Measurements from ENCODE around the gene SPATA13. TPM values are rescaled to one million over a fixed set of nuclear protein-coding genes. Genes with fewer than 3 reads are reported as not detected.

SPATA13 gene
- total and polyA plus RNA-seq, 7 experiments from 2014 or later, result 62.2 to 104 (median 96.2) TPM

DNA sequence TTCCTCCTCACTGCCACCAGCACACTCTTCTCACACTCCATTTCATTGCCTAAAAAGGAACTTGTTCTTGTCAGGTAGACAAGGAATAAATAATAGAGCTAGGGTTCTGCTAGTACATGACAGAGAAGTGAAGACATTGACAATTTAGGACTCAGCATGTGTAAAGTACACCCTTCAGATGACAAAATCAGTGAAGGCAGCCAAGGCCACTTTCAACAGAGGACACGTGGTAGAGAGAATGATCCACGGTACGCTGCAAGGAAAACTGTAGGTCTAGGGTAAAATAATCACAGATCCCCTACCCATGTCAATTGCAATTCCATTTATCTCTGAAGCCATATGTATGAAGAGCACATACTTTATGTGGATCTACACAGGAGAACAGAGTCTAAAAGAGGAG lies 7.2 kb upstream of the SPATA13 start:
- CTCF ChIA-PET, result no interaction called here
- DNase-seq (no peak), ATAC-seq (no peak)
- Mint-ChIP-seq H3K4me1 (peaks cover 0 to 4% (median 0%) of the 10 kb centered on the region in 7 donors), H3K27ac (no peak overlapping the region), H3K4me3 (no peak overlapping the region), H3K9me3 (no peaks in the 10 kb centered on the region), H3K36me3 (no peaks in the 10 kb centered on the region), H3K27me3 (peaks cover 0 to 17% (median 0%) of the 10 kb centered on the region in 5 donors)
- H3K4me3 ChIP-seq (ENCODE audit: low read length), result no peak overlapping the region
- no peaks in the 10 kb centered on the region for H3K9me3 ChIP-seq (ENCODE audit: control insufficient read depth in 2 of 3, low read length in 3 of 3)
- POLR2A ChIA-PET, result interaction anchor here (1.0 kb wide), 1 partner anchor 90 kb away, joined by 3 read pairs; no protein-coding TSS in a partner anchor
- intact Hi-C loops (cut with micrococcal nuclease), result no loop called here
- H3K27me3 ChIP-seq (ENCODE audit: control insufficient read depth in 2 of 2, insufficient read depth in 2 of 2, low read length in 2 of 2), result no peaks in the 10 kb centered on the region
- no peaks in the 10 kb centered on the region for H3K4me1 ChIP-seq (ENCODE audit: control insufficient read depth in 2 of 2, insufficient read depth in 2 of 2, low read length in 2 of 2)
- no peaks in the 10 kb centered on the region for H3K36me3 ChIP-seq (ENCODE audit: control insufficient read depth in 2 of 3, insufficient read depth in 3 of 3, low read length in 3 of 3)
- H3K27ac ChIP-seq (ENCODE audit: low read depth, low read length), result no peak overlapping the region

GRCh38 chr13:24153979-24154701 lies 6.4 kb upstream of the SPATA13 start:
- Histone ChIP-seq H3K27ac (ENCODE audit: low read depth, low read length) (no peak overlapping the region), H3K9me3 (ENCODE audit: control insufficient read depth in 2 of 3, low read length in 3 of 3) (no peaks in the 10 kb centered on the region), H3K4me1 (ENCODE audit: control insufficient read depth in 2 of 2, insufficient read depth in 2 of 2, low read length in 2 of 2) (no peaks in the 10 kb centered on the region), H3K4me3 (ENCODE audit: low read length) (no peak overlapping the region), H3K27me3 (ENCODE audit: control insufficient read depth in 2 of 2, insufficient read depth in 2 of 2, low read length in 2 of 2) (no peaks in the 10 kb centered on the region), H3K36me3 (ENCODE audit: control insufficient read depth in 2 of 3, insufficient read depth in 3 of 3, low read length in 3 of 3) (no peaks in the 10 kb centered on the region)
- ChIA-PET POLR2A (interaction anchor here (1.0 kb wide), 1 partner anchor 91 kb away, joined by 3 read pairs; no protein-coding TSS in a partner anchor), CTCF (no interaction called here)
- peaks cover 0 to 4% (median 0%) of the 10 kb centered on the region in 7 donors for H3K4me1 Mint-ChIP-seq
- ATAC-seq (no peak), DNase-seq (no peak)
- H3K9me3 Mint-ChIP-seq, result no peaks in the 10 kb centered on the region
- H3K27me3 Mint-ChIP-seq, result peaks cover 0 to 20% (median 0%) of the 10 kb centered on the region in 5 donors
- H3K36me3 Mint-ChIP-seq, result no peaks in the 10 kb centered on the region
- H3K4me3 Mint-ChIP-seq, result no peak overlapping the region
- H3K27ac Mint-ChIP-seq, result no peak overlapping the region
- intact Hi-C loops (cut with micrococcal nuclease), result no loop called here

- Histone ChIP-seq H3K4me1 (ENCODE audit: control insufficient read depth in 2 of 2, insufficient read depth in 2 of 2, low read length in 2 of 2) (peaks cover 3 to 9% of the 10 kb centered on the region in 2 donors), H3K27ac (ENCODE audit: low read depth, low read length) (no peak overlapping the region), H3K36me3 (ENCODE audit: control insufficient read depth in 2 of 3, insufficient read depth in 3 of 3, low read length in 3 of 3) (peaks cover 0 to 5% (median 0%) of the 10 kb centered on the region in 3 experiments), H3K27me3 (ENCODE audit: control insufficient read depth in 2 of 2, insufficient read depth in 2 of 2, low read length in 2 of 2) (no peaks in the 10 kb centered on the region), H3K9me3 (ENCODE audit: control insufficient read depth in 2 of 3, low read length in 3 of 3) (no peaks in the 10 kb centered on the region), H3K4me3 (ENCODE audit: low read length) (no peak overlapping the region)
- Mint-ChIP-seq H3K27me3 (peaks cover 5 to 23% (median 9%) of the 10 kb centered on the region in 5 donors), H3K4me3 (no peak overlapping the region), H3K27ac (no peak overlapping the region), H3K4me1 (peaks cover 9 to 19% (median 13%) of the 10 kb centered on the region in 7 donors), H3K9me3 (no peaks in the 10 kb centered on the region), H3K36me3 (no peaks in the 10 kb centered on the region)
- DNase-seq (no peak), ATAC-seq (no peak)
- intact Hi-C loops (cut with micrococcal nuclease), result no loop called here
- ChIA-PET POLR2A (interaction anchor here (1.1 kb wide), 1 partner anchor 309 kb away, joined by 3 read pairs; no protein-coding TSS in a partner anchor), CTCF (no interaction called here)
Measured at GRCh38 chr13:24159357-24159756, 1.2 kb upstream of the SPATA13 start.

- intact Hi-C loops (cut with micrococcal nuclease), result loop anchor here (2.0 to 10.0 kb wide), 8 partner anchors 60 to 1141 kb away; partner anchors contain the start of genes MIPEP (in 1 of the 2) and NUP58 (in 1 of the 2)
- CTCF ChIA-PET, result interaction anchor here (0.8 to 2.0 kb wide), 3 partner anchors 12 to 68 kb away, joined by 3 to 7 read pairs (median 3); no protein-coding TSS in a partner anchor
- H3K27me3 ChIP-seq (ENCODE audit: control insufficient read depth in 2 of 2, insufficient read depth in 2 of 2, low read length in 2 of 2), result no peaks in the 10 kb centered on the region
- H3K4me3 ChIP-seq (ENCODE audit: low read length), result peak overlapping the region; percentile 80
- peak overlapping the region; percentile 55 for H3K27ac ChIP-seq (ENCODE audit: low read depth, low read length)
- H3K36me3 ChIP-seq (ENCODE audit: control insufficient read depth in 2 of 3, insufficient read depth in 3 of 3, low read length in 3 of 3), result peaks cover 0 to 5% (median 0%) of the 10 kb centered on the region in 3 experiments
- ATAC-seq (peak; percentile 47), DNase-seq (peak in 8 of 9 donors; percentile 19 to 54 (median 46))
- Mint-ChIP-seq H3K9me3 (no peaks in the 10 kb centered on the region), H3K27me3 (peaks cover 5 to 23% (median 9%) of the 10 kb centered on the region in 5 donors), H3K27ac (peak overlapping the region in 5 of 9 donors; percentile 24 to 73 (median 36)), H3K4me1 (peaks cover 11 to 21% (median 13%) of the 10 kb centered on the region in 7 donors), H3K4me3 (peak overlapping the region; percentile 79 to 94 (median 88)), H3K36me3 (peaks cover 0 to 6% (median 0%) of the 10 kb centered on the region in 5 donors)
- H3K4me1 ChIP-seq (ENCODE audit: control insufficient read depth in 2 of 2, insufficient read depth in 2 of 2, low read length in 2 of 2), result peaks cover 3 to 9% of the 10 kb centered on the region in 2 donors
- POLR2A ChIA-PET, result interaction anchor here (1.4 kb wide), 1 partner anchor 22 kb away, joined by 4 read pairs; no protein-coding TSS in a partner anchor
- H3K9me3 ChIP-seq (ENCODE audit: control insufficient read depth in 2 of 3, low read length in 3 of 3), result no peaks in the 10 kb centered on the region
Measured at GRCh38 chr13:24161010-24161775, 673 bp downstream of the SPATA13 start.

DNA sequence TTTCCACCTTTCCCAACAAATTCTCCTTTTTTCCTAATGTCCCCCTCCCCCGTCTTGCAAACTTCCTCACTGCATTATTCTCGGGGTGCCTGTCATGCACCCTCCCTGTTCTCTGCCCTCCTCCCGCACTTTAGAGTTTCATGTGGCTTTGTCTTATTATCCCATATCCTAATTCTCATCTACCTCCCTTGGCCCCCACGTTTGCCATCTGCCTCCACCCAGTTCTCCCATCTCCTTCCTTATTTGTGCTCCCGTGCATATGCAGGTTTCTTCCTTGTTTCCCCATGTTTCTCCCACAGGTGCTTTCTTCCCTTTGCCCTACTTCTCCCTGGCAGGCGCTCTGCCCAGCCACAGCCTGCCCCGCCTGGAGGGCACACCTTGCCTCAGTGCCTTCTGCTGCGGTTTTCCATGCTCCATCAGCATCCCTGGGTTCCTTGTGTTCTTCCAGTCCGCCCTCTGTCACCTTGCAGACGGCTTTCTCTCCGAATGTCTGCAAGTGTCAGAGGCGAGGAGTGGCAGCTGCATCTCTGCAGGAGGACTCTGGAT lies 1.5 kb downstream of the SPATA13 start:
- CTCF ChIA-PET, result interaction anchor here (0.8 to 2.0 kb wide), 3 partner anchors 11 to 67 kb away, joined by 3 to 7 read pairs (median 3); no protein-coding TSS in a partner anchor
- H3K4me3 Mint-ChIP-seq, result peak overlapping the region; percentile 79 to 94 (median 88)
- H3K4me1 Mint-ChIP-seq, result peaks cover 11 to 21% (median 13%) of the 10 kb centered on the region in 7 donors
- POLR2A ChIA-PET, result interaction anchor here (1.4 kb wide), 1 partner anchor 21 kb away, joined by 4 read pairs; no protein-coding TSS in a partner anchor
- Histone ChIP-seq H3K27me3 (ENCODE audit: control insufficient read depth in 2 of 2, insufficient read depth in 2 of 2, low read length in 2 of 2) (no peaks in the 10 kb centered on the region), H3K4me3 (ENCODE audit: low read length) (no peak overlapping the region), H3K9me3 (ENCODE audit: control insufficient read depth in 2 of 3, low read length in 3 of 3) (no peaks in the 10 kb centered on the region), H3K27ac (ENCODE audit: low read depth, low read length) (no peak overlapping the region), H3K4me1 (ENCODE audit: control insufficient read depth in 2 of 2, insufficient read depth in 2 of 2, low read length in 2 of 2) (peaks cover 3 to 9% of the 10 kb centered on the region in 2 donors), H3K36me3 (ENCODE audit: control insufficient read depth in 2 of 3, insufficient read depth in 3 of 3, low read length in 3 of 3) (peaks cover 0 to 5% (median 0%) of the 10 kb centered on the region in 3 experiments)
- no peak for DNase-seq
- no peak for ATAC-seq
- peaks cover 0 to 11% (median 0%) of the 10 kb centered on the region in 5 donors for H3K36me3 Mint-ChIP-seq
- no peaks in the 10 kb centered on the region for H3K9me3 Mint-ChIP-seq
- intact Hi-C loops (cut with micrococcal nuclease), result loop anchor here (2.0 to 10.0 kb wide), 8 partner anchors 59 to 1140 kb away; partner anchors contain the start of genes MIPEP (in 1 of the 2) and NUP58 (in 1 of the 2)
- peak overlapping the region in 6 of 9 donors; percentile 6 to 78 (median 33) for H3K27ac Mint-ChIP-seq
- peaks cover 5 to 23% (median 9%) of the 10 kb centered on the region in 5 donors for H3K27me3 Mint-ChIP-seq

DNA sequence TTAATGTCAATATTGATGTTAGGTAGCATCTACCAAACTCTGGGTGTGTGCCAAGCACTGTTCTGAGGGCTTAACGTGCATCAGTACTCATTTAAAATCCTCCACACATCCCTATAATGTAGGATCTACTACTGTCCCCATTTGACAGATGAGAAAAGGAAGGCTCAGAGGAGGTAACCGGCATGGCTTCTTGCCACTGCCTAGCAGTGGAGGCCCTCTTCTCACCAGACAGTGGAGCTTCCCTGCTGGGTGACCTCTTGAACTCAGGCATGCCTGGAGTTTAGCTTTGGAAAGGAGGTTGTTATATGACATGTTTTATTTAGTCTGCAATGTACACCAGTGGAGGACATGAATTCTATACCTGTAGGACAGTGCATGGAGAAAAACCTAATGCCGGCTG lies 2.1 kb downstream of the SPATA13 start:
- Histone ChIP-seq H3K9me3 (ENCODE audit: control insufficient read depth in 2 of 3, low read length in 3 of 3) (no peaks in the 10 kb centered on the region), H3K4me1 (ENCODE audit: control insufficient read depth in 2 of 2, insufficient read depth in 2 of 2, low read length in 2 of 2) (peaks cover 3 to 9% of the 10 kb centered on the region in 2 donors), H3K27ac (ENCODE audit: low read depth, low read length) (no peak overlapping the region), H3K27me3 (ENCODE audit: control insufficient read depth in 2 of 2, insufficient read depth in 2 of 2, low read length in 2 of 2) (no peaks in the 10 kb centered on the region), H3K36me3 (ENCODE audit: control insufficient read depth in 2 of 3, insufficient read depth in 3 of 3, low read length in 3 of 3) (peaks cover 0 to 5% (median 0%) of the 10 kb centered on the region in 3 experiments), H3K4me3 (ENCODE audit: low read length) (no peak overlapping the region)
- Mint-ChIP-seq H3K36me3 (peaks cover 0 to 13% (median 1%) of the 10 kb centered on the region in 5 donors), H3K4me1 (peaks cover 11 to 21% (median 13%) of the 10 kb centered on the region in 7 donors), H3K27me3 (peaks cover 5 to 23% (median 9%) of the 10 kb centered on the region in 5 donors), H3K4me3 (peak overlapping the region; percentile 79 to 94 (median 88)), H3K27ac (peak overlapping the region in 1 of 9 donors; percentile 6), H3K9me3 (no peaks in the 10 kb centered on the region)
- ATAC-seq (no peak), DNase-seq (no peak)
- POLR2A ChIA-PET, result no interaction called here
- intact Hi-C loops (cut with micrococcal nuclease), result loop anchor here (5.0 to 10.0 kb wide), 3 partner anchors 195 to 1140 kb away; partner anchors contain the start of gene NUP58 (in 1 of the 2)
- CTCF ChIA-PET, result no interaction called here

All from naive thymus-derived CD4-positive, alpha-beta T cell (primary cell).